Activated naive CD8-positive, alpha-beta T cell (primary cell): Measurements from ENCODE around the gene NEUROG3.
"Not testable (repeated sequence)": the region's sequence is repeated elsewhere in the genome, so short reads cannot be mapped to it uniquely, and the experiment has no call there.

Source experiments
- H3K27ac Mint-ChIP-seq: one replicate; pipeline ENCODE4 v1.8.0; 2021; ENCODE audit warnings: mixed read lengths
- H3K27me3 Mint-ChIP-seq: one replicate; pipeline ENCODE4 v1.8.0; 2021; ENCODE audit warnings: mixed read lengths
- H3K36me3 Mint-ChIP-seq: one replicate; pipeline ENCODE4 v1.8.0; 2021; ENCODE audit warnings: mixed read lengths
- H3K4me1 Mint-ChIP-seq: one replicate; pipeline ENCODE4 v1.8.0; 2021; ENCODE audit warnings: low read depth, mixed read lengths
- H3K4me3 Mint-ChIP-seq: one replicate; pipeline ENCODE4 v1.8.0; 2021; ENCODE audit warnings: mild to moderate bottlenecking, mixed read lengths
- H3K9me3 Mint-ChIP-seq: one replicate; pipeline ENCODE4 v1.8.0; 2021; ENCODE audit warnings: low read depth, mixed read lengths

Gene NEUROG3

DNA sequence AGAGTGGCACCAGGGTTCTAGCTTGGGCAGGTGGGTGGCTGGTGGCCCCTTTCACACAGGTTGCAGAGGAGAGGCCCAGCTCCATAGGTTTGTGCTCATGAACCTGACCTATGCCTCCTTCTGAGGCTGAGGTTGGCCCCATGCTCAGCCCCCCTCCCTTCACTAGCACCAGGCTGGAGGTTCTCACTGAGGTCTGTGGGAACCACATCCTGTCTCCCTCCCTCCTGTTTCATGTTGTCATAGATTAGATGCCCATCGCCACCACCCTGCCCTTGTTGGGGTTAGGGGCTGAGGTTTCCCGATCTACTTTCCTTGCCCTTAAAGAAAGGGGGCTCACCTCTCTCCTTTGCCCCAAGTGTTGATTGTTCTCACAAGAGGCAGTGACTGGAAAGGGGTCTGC lies 14.7 kb downstream of the NEUROG3 start:
- H3K9me3 Mint-ChIP-seq, result no peaks in the 10 kb centered on the region
- H3K27me3 Mint-ChIP-seq, result peaks cover 4% of the 10 kb centered on the region
- no peak overlapping the region for H3K4me3 Mint-ChIP-seq
- H3K27ac Mint-ChIP-seq, result no peak overlapping the region
- H3K36me3 Mint-ChIP-seq, result no peaks in the 10 kb centered on the region
- H3K4me1 Mint-ChIP-seq, result peaks cover 12% of the 10 kb centered on the region

DNA sequence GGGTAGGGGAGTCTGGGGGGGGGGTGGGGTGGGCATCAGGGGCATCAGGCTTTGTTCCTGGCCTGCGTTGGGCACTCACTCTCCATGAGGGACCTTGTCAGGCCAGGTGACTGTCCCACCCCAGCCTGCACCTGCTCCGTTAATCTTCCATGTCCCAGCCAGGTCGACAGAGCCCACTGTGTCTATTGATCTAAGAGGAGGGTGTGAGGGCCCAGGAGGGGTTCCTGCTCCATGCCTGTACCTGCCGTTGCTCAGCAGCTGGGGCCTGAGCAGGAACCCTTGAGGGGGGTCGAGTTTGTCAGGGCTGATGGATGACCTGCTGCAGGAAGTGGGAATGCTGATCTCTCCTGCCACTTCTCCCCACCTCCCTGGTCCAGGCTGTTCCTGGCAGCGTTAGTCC lies 18.6 kb downstream of the NEUROG3 start:
- H3K27ac Mint-ChIP-seq, result no peak overlapping the region
- H3K36me3 Mint-ChIP-seq, result no peaks in the 10 kb centered on the region
- peaks cover 12% of the 10 kb centered on the region for H3K4me1 Mint-ChIP-seq
- peaks cover 7% of the 10 kb centered on the region for H3K27me3 Mint-ChIP-seq
- no peak overlapping the region for H3K4me3 Mint-ChIP-seq
- H3K9me3 Mint-ChIP-seq, result peaks cover 13% of the 10 kb centered on the region

DNA sequence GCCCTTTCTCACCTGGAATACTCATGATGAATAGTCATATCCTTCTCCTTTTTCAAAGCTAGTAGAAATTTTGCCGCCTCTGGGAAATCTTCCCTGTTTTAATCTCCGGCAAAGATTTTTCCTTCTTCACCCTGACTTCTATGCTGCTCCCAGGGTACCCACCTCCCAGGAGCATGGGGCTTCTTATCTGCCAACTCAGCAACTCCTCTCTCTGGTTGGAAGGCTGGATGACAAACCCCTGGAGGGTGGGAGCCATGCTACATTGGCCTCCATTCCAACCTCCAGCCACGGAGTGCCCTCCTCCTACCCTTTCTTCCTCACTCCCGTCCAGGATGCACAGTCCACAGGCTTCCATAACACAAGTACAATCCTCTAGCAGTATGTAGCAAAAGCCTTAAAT lies 19.9 kb downstream of the NEUROG3 start:
- H3K27ac Mint-ChIP-seq, result no peak overlapping the region
- peaks cover 8% of the 10 kb centered on the region for H3K27me3 Mint-ChIP-seq
- H3K4me3 Mint-ChIP-seq, result no peak overlapping the region

DNA sequence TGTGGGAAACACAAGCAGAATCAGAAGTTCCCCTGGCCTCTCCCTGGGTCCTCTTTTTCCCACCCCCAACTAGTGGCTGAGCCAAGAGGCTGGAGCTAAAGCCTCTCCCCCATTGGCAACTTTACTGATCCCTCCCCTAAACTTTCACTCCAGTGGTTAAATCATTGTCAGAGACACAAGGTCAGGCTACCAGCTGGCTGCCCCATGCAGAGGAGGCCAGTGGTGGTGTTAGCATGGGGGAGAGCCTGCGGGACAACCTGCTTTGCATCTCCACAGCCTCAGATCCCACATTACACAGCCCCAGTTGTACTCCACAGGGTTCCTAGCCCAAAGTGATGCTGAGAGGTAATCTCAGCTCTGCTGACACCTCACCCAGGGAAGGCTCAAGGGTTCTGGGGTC lies 21.0 kb downstream of the NEUROG3 start:
- Mint-ChIP-seq H3K9me3 (peaks cover 22% of the 10 kb centered on the region), H3K27ac (no peak overlapping the region), H3K36me3 (peaks cover 4% of the 10 kb centered on the region), H3K4me1 (no peaks in the 10 kb centered on the region), H3K4me3 (no peak overlapping the region), H3K27me3 (peaks cover 9% of the 10 kb centered on the region)

More for the DNA sequence above, 19.9 kb downstream of the NEUROG3 start:
- Mint-ChIP-seq H3K9me3 (peaks cover 20% of the 10 kb centered on the region), H3K36me3 (peaks cover 3% of the 10 kb centered on the region), H3K4me1 (peaks cover 3% of the 10 kb centered on the region)

DNA sequence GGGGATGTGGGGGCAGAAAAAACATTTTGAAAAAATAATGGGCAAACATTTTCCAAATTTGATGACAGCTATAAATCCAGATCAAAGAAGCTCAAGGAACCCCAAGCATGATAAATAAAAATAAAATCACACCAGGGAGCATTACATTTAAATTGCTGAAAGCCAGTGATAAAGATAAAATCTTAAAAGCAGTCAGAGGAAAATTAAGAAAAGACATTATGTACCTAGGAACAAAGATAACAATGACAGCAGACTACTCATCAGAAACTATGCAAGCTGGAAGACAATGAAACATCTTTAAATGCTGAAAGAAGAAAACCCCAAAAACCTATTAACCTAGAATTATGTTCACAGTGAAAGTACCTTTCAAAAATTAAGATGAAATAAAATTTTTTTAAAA lies 23.3 kb downstream of the NEUROG3 start:
- Mint-ChIP-seq H3K27ac (no peak overlapping the region), H3K36me3 (peaks cover 7% of the 10 kb centered on the region), H3K4me1 (no peaks in the 10 kb centered on the region), H3K4me3 (no peak overlapping the region), H3K9me3 (peaks cover 22% of the 10 kb centered on the region), H3K27me3 (peaks cover 11% of the 10 kb centered on the region)

DNA sequence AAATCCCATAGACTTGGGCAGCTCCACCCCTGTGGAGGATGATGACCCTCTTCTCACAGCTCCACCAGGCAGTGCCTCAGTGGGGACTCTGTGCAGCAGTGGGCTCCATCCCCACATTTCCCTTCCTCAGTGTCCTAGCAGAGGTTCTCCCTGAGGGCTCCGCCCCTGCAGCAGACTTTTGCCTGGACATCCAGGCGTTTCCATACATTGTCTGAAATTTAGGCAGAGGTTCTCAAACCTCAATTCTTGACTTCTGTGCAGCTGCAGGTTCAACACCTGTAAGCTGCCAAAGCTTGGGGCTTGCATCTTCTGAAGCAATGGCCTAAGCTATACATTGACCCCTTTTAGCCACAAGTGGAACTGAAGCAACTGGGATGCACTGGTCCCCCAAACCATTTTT lies 31.8 kb downstream of the NEUROG3 start:
- Mint-ChIP-seq H3K4me1 (no peaks in the 10 kb centered on the region), H3K36me3 (peaks cover 11% of the 10 kb centered on the region), H3K27me3 (peaks cover 8% of the 10 kb centered on the region)

DNA sequence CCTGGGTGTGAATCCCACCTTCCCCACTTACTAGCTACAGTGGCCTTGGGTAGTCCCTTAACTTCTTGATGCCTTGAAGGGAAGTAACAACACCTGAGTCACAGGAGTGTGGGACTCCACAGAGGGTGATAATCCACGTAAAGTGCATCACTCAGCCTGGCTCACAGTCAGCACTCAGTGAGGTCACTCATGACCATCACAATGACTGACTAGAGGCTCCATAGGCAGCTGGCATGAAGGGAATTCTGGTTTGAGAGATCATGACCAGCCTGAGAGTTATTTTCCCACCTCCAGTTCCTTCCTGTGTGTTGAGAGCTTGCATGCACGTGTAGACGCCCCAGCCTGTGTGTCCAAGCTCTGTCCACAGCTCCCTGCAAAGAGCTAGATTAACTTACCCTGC lies 34.8 kb downstream of the NEUROG3 start:
- Mint-ChIP-seq H3K27me3 (peaks cover 4% of the 10 kb centered on the region), H3K4me1 (no peaks in the 10 kb centered on the region), H3K36me3 (peaks cover 9% of the 10 kb centered on the region), H3K4me3 (no peak overlapping the region), H3K9me3 (peaks cover 28% of the 10 kb centered on the region), H3K27ac (no peak overlapping the region)

More for the DNA sequence above, 31.8 kb downstream of the NEUROG3 start:
- no peak overlapping the region for H3K27ac Mint-ChIP-seq
- H3K4me3 Mint-ChIP-seq, result no peak overlapping the region
- peaks cover 20% of the 10 kb centered on the region for H3K9me3 Mint-ChIP-seq

DNA sequence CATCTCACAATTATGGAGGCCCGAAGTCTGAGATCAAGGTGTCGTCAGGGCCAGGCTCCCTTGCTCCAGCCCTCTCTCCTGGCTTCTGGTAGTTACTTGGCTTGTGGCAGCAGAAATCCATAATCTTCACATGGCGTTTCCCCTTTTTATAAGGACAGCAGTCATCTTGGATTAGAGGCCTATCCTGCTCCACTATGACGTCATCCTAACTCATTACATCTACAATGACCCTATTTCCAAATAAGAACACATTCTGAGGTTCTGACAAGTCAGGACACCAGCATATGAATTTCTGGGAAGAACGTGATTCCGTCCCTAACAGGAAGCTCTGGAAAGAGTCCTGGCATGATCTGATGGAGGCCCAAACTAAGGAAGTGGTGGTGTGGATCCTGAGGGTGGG lies 35.8 kb downstream of the NEUROG3 start:
- no peak overlapping the region for H3K4me3 Mint-ChIP-seq
- H3K27me3 Mint-ChIP-seq, result peaks cover 5% of the 10 kb centered on the region
- H3K9me3 Mint-ChIP-seq, result peaks cover 28% of the 10 kb centered on the region
- H3K4me1 Mint-ChIP-seq, result no peaks in the 10 kb centered on the region
- no peak overlapping the region for H3K27ac Mint-ChIP-seq
- H3K36me3 Mint-ChIP-seq, result peaks cover 9% of the 10 kb centered on the region

DNA sequence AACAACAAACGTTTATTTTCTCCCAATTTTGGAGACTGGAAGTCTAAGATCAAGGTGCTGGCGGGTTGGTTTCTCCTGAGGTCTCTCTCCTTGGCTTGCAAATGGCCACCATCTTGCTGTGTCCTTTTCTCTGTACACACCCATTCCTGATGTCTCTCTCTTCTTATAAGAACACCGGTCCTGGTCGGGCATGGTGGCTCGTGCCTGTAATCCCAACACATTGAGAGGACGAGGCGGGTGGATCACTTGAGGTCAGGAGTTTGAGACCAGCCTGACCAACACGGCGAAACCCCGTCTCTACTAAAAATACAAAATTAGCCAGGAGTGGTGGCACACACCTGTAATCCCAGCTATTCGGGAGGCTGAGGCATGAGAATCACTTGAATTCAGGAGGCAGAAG lies 36.7 kb downstream of the NEUROG3 start:
- H3K4me3 Mint-ChIP-seq, H3K36me3 Mint-ChIP-seq, H3K4me1 Mint-ChIP-seq, H3K27me3 Mint-ChIP-seq, H3K27ac Mint-ChIP-seq: not testable (repeated sequence)
- peaks cover 22% of the 10 kb centered on the region for H3K9me3 Mint-ChIP-seq

DNA sequence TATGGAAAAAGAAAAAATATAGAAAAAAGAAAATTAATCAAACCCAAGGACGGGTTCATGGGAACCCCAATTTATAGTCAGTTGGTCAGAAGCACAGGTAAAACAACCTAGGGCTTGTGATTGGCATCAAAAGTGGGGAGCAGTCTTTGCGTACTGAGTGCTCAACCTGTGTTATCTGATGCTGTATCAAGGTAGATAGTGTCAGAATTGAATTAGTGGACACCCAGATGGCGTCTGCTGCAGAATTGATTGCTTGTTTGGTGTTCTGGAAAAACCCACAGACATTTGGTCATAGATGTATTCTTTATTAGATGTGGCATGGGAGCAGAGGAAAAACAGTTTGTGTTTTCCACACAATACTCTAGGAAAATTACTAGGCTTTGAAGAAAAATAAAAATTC lies 39.6 kb downstream of the NEUROG3 start:
- Mint-ChIP-seq H3K36me3 (peaks cover 6% of the 10 kb centered on the region), H3K4me3 (no peak overlapping the region), H3K4me1 (no peaks in the 10 kb centered on the region), H3K27me3 (peaks cover 8% of the 10 kb centered on the region), H3K27ac (no peak overlapping the region), H3K9me3 (peaks cover 8% of the 10 kb centered on the region)

DNA sequence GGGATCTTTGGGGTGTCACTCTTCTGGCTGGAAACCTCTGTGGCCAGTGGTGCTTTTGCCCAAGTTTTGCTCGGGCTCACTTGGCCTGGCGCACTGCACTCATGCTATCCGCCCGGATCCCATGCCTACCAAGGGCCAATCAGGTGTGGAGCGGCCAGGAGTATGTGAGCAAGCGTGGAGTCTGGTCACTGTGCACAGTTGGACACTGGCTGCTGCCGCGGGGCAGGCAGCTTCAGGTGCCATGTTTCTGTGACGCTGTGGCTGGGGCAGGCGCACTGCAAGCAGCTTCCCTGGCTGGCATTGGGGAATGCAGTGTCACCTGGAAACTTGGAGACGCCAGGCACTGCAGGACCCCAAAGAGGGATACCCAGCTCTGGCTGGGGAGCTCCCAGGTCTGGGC lies 45.3 kb downstream of the NEUROG3 start:
- no peak overlapping the region for H3K27ac Mint-ChIP-seq
- H3K36me3 Mint-ChIP-seq, result peaks cover 2% of the 10 kb centered on the region
- H3K4me1 Mint-ChIP-seq, result no peaks in the 10 kb centered on the region
- H3K27me3 Mint-ChIP-seq, result peaks cover 13% of the 10 kb centered on the region
- no peak overlapping the region for H3K4me3 Mint-ChIP-seq
- H3K9me3 Mint-ChIP-seq, result no peaks in the 10 kb centered on the region
